ENCODE measurements around the gene HS3ST4.
"Not testable (repeated sequence)": the region's sequence is repeated elsewhere in the genome, so short reads cannot be mapped to it uniquely, and the experiment has no call there.

Gene HS3ST4

DNA sequence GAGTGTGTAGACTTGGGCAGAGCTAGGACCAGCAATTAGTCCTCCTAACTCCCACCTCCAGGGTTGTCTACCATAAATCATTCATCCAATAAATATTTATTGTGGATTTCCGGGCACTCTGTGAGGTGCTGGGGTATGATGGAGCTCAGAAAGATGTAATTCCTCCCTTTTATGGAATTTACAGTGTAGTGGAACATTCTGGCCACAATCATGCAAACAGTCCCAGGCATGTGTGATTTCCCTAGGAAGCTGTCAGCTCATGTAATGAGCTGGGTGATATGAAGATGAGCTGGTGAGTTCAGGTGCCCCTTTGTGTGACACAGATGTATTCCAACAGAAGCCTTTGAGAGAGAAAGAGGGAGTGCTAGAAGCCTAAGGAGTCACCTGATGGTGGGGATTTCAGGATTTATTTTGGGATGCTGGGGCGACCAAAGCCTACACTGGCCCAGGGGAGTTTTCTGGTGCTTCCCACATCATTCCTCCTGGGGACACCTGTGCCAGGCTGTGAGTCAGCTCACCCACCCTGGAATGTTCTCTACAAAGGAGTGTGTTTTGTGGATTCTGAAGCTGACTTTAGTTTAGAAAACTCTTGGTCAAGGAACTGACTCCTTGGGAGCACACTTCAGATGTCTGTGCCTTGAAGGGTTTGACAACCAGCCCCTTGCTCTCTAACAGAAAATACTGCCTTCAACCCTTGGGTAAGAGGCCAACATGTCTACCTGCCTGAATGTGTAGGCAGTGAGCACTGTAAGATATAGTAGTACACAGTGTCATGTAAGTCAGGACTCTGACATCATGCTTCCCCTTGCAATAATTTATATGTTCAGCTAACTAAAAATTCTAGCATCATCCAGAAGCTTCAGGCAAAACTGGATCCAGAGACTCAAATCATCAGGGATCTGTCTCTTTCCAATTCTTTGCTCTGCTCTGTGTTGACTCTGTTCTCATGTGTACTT is 42.9 kb downstream of the HS3ST4 start:
- DNase-seq, result no peak

DNA sequence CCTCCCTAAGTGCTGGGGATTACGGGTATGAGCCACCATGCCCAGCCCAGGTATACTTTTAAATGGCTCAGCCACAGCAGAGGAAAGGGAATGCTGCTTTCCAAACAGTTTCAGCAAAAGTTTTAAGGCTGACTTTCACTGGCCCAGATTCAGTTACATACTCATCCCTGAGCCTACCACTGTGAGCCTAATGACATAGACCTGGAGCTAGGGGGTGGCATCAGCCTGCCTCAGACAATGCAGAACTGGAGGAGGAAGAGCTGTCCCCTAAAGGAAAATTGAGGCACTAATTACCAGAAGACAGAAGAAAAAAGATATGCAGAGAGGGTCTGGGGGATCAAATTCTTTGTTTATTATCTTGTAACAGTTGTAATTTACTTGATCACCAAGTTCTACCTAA is 43.9 kb downstream of the HS3ST4 start:
- DNase-seq, result no peak

GRCh38 chr16:25747160-25747758 is 55.5 kb downstream of the HS3ST4 start:
- peak; percentile 3 for DNase-seq

DNA sequence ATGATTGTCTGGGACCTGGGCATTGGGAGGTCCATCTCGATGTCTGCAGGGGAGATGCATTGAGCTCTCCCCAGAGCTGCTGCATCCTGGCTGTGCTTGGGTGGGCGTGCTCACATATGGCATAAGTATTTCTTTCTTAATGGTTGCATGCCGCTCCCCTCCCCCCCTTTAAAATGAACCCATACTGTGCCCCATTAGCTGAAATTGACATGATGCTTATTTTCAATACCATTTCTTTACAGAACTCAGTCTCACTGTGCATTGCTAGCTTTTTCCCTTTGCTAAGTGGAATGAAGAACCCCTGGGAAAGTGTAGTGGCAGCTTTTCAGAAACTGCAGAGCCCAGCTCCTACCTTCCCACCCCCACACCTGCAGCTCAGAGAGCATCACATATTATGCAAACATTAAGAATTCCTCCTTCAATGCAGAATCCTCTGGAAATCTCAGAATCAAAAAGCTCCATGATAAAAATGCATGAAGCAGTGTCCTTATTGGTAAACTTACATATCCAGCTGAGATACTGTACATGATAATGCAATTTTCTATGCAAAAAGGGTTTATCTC is 56.4 kb downstream of the HS3ST4 start:
- no peak for DNase-seq

GRCh38 chr16:25750488-25751216 is 58.9 kb downstream of the HS3ST4 start:
- DNase-seq, result no peak

DNA sequence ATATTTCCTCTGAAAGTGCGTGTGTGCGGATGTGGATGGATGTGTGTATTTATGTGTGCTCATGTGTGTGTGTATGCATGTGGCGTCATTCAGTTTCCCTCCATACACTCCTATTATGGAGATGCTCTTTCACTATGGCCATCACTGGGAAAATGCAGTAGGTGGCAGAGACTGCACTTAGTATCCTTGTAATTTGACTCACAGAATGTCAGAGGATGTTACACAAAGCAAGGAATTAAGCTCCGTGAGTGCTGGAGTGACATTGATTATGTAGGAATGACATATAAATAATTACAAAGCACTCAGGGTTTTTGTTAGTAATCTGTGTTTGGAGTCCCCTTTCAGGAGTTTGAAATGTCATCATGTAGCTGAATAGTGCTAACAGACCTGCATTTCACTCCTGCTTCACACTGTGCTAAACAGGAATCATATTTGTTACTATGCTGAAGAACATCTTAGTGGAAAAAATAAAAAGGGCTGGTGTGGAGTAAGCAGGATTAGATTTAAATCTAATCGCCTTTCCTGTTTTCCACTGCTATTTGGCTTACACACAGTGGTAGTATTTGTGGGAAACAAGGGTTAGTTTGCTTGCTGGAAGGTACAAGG is 59.6 kb downstream of the HS3ST4 start:
- no peak for DNase-seq

GRCh38 chr16:25764466-25764865 is 72.7 kb downstream of the HS3ST4 start:
- no peak for DNase-seq

DNA sequence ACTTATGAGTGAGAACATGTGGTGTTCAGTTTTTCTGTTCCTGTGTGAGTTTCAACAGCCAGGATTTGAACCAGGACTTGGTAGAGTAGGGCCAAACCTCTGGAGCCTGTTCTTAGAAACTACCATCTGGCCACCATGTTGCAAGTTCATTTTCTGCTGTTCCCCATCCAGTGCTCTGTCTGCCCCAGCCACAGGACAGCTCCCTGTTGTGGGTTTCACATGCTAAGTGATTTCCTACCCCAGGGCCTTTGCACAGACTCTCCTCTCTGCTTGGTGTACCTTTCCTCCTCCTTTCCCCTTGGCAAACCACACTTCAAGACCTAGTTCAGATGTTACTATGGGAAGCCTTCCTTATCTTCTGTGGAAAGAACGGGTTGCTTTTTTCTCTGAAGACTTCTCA is 79.5 kb downstream of the HS3ST4 start:
- DNase-seq, result no peak

DNA sequence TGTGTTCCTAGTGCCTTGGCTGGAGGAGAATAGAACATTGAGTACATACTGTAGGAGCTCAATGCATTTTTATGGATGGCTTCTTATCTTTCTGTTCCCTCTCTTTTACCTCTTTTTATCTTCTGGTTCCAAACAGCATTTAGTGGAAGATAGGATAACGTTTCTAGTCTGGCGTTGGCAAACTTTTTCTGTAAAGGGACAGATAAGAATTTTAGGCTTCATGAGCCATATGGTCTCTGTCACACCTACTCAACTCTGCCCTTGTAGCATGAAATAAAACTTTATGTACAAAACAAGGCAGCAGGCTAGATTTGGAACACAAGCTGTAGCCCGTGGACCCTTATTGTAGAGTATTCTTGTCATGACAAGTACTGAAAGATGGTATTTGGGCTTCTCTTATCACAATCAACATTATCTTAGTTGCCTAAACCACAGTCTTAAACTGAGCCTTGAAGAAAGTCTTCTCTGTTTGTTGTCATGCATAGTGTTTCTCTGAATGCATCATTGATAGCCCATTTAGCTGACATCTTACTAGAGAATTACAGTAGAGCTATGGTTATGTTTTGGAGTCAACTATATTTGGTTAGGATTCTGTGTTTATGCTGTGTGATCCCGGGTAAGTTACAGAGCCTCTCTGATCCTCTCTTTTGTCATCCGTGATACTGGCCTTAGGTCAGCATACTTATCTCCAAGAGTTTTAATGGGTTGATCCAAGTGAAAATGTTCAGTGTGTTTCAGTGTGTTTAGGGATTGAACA is 80.2 kb downstream of the HS3ST4 start:
- DNase-seq, result no peak

- not testable (repeated sequence) for DNase-seq
Observed at GRCh38 chr16:25776214-25776613, 84.5 kb downstream of the HS3ST4 start.

- no peak for DNase-seq
Observed at GRCh38 chr16:25783226-25783625, 91.5 kb downstream of the HS3ST4 start.

GRCh38 chr16:25785361-25785760 is 93.6 kb downstream of the HS3ST4 start:
- DNase-seq, result no peak

DNA sequence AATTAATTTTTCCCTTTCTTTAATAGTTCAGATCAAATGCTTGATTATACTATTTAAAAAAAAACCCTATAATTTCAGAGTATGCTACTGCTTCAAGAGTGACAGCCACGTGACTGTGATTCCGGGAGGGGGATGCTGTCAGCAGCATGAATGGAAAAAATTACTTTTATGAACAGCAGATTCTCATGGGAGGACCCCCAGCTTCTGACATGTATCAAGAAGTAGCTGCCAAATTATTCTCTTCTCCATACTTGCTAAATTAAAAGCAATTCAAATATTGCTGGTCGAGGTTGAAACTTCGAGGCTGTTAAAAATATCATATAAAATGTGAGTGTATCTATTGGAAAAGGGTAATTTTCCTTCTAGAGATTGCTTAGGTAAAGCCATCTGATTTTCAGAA is 95.0 kb downstream of the HS3ST4 start:
- no peak for DNase-seq

DNA sequence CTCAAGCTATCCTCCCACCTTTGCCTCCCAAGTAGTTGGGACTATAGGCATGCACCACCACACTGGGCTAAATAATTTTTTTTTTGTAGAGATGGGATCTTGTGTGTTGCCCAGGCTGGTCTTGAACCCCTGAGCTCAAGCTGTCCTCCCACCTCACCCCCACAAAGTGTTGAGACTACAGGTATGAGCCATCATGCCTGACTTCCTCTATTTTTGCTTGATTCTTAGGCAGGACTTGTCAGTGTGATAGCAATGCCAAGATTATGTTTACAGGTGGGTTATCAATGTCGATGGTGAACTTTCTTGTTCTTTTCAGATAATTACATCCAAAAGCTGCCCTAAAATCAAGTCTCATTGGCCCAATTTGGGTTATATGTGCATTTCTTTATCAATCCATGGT is 96.9 kb downstream of the HS3ST4 start:
- no peak for DNase-seq

DNA sequence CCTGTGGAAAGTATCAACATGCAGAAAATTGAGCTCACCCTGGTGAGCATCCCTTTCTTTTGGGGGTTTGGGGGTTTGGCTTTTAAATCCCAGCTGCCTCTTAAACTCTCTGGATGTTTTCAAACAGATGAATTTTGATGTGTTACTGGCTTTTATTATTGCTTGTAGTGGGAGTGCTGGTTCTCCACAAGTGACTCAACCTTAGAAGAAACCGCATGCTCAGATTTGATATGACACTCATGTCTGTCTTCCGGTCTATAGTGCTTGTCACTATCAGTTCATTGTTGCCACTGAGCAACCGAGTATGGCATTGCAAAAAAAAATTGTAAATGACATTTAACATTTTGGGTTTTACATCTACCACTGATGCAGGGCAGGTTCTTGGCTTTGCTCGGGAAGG is 104.5 kb downstream of the HS3ST4 start:
- DNase-seq, result no peak

- no peak for DNase-seq
Observed at GRCh38 chr16:25798065-25798464, 106.3 kb downstream of the HS3ST4 start.

DNA sequence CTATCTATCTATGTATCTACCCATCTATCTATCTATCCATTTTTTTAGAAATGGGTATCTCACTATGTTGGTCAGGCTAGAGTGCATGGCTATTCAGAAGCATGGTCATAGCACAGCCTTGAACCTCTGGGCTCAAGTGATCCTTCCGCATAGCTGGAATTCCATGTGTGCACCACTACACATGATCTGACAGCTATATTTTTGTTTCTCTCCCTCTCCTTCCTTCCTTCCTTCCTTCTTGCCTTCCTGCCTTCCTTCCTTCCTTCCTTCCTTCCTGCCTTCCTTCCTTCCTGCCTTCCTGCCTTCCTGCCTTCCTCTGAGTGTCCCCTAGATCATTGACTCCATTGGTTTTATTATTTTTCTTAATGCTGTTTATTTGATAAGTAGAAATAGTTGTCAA is 108.1 kb downstream of the HS3ST4 start:
- no peak for DNase-seq

- DNase-seq, result no peak
Observed at GRCh38 chr16:25812215-25812614, 120.5 kb downstream of the HS3ST4 start.

DNA sequence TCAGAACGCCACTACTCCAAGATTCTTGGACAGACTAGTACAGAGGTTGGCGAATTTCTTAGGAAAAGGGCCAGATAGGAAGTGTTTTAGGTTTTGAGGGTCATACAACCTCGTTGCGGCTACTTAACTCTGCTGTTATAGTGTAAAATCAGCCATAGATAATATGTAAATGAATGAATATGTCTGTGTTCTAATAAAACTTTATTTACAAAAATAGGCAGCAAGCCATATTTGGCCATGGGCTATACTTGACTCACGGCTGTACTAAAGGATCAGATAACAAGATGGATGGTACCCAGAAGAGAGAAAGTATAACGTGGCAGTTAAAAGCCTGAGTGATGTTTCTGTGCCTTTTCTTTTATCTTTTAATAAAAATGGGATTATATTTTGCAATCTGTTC is 125.5 kb downstream of the HS3ST4 start:
- DNase-seq, result no peak

- DNase-seq, result no peak
Observed at GRCh38 chr16:25817876-25818275, 126.1 kb downstream of the HS3ST4 start.

DNA sequence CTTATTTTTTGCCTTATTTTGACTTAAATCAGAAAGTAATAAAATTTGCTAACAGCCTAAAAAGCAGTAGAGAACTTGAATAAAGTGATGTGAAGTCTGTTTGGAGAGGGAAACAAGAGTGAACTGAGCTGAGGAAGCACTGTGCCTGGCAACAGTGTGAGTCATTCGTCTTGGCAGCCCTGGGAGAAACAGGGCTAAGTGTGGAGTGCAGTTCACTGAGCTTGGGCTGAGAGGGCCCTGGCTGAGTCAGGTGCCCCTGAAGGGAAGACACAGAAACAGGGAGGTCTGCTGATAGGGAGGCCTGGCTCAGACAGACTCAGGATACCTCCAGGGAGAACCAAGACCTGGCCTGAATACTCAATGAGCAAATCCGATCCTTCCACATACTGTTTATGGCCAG is 132.1 kb downstream of the HS3ST4 start:
- no peak for DNase-seq

- no peak for DNase-seq
Observed at GRCh38 chr16:25827709-25828108, 135.9 kb downstream of the HS3ST4 start.

Data from T1000 (cell line).